ENCODE results near the gene HYAL3.
"Not testable (repeated sequence)": the region's sequence is repeated elsewhere in the genome, so short reads cannot be mapped to it uniquely, and the experiment has no call there.

HYAL3 gene

DNA sequence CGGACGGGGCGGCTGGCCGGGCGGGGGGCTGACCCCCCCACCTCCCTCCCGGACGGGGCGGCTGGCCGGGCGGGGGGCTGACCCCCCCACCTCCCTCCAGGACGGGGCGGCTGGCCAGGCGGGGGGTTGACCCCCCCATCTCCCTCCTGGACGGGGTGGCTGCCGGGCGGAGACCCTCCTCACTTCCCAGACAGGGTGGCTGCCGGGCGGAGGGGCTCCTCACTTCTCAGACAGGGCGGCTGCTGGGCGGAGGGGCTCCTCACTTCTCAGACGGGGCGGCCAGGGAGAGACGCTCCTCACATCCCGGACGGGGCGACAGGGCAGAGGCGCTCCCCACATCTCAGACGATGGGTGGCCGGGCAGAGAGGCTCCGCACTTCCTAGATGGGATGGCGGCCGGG, 12.8 kb upstream of the HYAL3 start:
- DNase-seq: not testable (repeated sequence)

DNA sequence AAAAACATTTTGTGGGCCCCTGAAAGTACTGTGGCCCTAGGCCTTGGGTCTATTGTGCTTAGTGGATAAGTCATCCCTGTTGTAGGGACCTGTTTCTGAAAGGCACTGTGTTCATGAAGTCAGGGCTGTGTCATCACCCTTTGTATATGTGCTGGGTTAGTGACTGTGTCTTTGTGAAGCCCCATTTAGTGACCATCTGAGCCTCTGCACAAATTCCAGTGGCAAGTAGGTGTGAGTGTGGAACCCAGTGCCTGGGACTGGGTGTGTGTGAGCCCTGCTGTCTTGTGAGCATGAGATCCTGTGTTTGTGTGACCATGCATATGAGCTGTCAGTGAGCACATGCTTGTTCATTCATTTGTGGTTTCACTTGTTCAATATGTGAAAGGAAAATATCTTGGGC, 5.4 kb upstream of the HYAL3 start:
- DNase-seq: no peak

DNA sequence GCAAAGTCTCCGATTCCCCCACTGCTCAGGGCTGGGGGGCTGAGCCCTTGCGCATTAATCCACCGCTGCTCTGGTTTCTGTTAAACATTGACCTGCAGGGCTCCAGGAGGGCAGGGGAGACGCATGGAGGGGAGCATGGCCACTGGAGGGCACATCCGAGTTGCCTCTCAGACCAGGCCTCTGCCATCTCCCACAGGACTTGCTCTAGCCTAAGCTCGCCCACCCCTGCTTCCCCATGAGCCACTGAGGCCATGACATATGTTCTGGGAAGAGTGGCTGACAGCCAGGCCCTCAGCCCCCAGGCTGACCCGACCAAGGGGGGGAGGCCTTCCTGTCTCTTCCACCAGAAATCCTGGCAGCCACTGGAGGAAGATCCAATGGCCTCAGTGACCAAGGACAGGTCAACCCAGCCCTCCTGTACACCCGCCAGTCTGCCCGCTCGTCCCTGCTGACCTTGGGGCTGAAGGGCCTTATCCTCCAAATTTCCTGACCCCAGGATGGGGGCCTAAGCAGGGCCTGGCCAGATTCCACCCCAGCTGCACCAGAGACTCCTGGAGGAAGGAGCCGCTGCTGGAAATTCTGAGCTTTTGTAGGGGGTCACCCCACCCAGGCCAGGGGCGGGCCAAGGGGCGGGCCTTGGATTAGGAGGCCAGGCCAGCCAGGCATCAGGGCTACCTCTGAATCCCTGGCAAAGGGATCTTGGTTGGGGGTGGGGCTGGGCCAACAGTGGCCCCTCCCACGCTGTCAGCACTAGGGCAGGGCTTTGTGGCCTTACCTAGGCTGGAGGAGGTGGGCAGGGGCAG, 4.0 kb upstream of the HYAL3 start, which contains the start of gene HYAL1:
HYAL1 (minus strand) TSS at position 562 of the 803 bp plus-strand sequence. CDS start 618 bp downstream, outside the sequence.
- no peak for DNase-seq

DNA sequence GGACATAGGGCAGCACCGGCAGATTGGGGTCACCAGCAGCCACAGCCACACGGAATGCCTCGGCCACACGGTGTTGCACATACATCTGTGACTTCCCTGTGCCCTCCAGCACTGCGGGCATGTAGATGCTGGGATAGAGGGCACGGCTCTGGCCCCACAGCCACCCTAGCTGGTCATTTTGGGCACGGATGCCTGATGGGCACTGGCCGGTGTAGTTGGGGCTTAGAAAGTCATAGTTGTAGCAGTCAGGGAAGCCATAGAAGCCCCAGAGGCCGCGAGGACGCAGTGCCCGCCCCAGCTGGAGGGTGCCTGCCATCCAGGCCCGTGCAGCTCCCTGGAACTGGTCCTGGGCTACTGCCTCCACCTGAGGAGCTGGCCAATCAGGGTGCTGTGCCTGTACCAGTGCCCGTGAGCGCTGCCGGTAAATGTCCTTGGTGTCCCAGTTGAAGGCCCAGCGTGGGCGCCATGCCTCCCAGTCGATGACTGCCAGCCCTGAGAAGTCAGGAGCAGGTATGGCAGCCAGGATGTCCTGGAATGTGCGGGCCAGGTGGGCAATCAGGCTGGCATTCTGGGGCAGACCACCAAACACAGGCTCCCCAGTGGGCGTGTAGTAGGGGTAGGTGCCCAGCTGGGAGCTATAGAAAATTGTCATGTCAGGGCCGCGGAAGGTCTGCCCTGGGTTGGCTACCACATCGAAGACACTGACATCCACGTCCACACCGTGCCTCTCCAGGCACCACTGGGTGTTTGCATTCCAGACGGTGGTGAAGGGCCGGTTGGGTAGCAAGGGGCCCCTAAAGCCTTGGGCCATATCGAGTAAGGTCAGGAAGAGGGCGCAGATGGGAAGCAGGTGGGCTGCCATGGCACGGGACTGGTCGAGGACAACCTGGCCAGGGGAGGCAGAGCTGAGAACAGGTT, 3.1 kb upstream of the HYAL3 start:
- no peak for DNase-seq

DNA sequence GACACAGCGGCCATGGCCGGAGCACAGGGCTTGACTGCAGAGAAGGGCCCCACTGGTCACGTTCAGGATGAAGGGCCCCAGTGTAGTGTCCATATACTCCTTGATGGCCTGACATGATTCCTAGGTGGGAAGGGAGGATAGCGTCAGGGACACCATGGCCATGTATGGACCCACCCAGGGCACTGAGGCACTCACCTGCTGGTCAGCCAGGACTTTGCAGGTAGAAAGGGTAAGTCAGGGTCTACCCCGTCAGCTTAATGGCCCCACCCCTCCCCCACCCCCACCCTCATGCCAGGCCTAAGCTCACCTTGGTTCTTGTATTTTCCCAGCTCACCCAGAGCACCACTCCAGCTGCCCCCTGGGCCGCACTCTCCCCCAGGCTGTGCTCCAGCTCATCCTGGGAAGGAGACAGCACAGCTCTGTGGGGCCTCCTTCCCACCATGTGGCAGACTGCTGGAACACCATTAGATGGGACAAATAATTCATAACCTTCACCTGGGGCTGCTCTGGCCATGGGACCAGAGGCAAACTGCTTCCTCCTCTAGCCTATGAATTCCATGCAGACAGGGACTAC, 1.6 kb upstream of the HYAL3 start:
- DNase-seq: no peak

DNA sequence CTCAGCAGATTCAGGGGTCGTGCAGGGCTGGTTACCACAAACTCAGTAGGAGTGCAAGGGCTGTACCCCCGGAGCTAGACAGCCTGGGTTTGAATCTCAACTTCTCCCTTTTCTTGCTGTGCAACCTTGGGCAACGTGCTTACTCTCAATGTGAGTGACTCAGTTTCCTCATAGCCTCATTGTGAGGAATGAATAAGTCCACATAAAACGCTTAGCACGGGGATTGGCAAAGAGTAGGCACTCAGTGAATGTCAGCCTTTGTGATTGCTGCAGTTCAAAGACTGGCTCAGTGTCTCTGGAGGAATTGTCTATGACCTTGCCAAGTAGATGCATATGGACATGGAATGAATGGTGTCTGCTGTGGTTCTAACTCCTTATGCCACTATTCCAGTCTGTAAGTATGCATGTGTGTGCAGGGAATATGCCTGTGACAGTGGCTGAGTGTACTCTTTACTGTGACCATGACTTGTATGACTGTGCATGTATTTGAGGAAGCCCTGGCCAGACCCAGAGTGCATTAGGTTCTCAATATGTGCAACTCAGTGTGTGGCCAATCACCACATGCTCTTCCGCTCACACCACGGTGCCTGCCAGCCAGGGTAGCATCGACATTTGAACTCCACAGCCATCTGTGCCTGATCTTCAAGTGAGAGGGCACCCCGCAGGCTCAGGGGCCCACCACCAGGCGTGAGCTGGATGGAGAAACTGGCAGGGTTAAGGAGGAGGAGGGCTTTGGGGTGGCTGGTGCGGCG, 900 bp upstream of the HYAL3 start:
- peak; percentile 91 to 93 for DNase-seq

DNA sequence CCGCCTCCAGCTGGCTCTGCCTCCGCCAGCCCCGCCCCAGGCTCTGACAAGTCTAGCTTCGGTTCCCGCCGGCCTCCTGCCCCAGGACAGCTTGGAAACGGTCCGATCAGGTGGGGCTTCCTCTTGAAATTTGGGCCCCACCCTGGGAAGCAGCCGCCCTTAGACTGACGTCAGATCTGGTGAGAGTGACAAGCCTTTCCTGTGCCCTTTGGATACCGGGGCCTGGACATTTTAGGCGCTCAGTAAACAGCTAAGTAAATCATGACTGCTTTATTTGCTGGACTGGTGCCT, 378 bp upstream of the HYAL3 start:
- no peak for DNase-seq

DNA sequence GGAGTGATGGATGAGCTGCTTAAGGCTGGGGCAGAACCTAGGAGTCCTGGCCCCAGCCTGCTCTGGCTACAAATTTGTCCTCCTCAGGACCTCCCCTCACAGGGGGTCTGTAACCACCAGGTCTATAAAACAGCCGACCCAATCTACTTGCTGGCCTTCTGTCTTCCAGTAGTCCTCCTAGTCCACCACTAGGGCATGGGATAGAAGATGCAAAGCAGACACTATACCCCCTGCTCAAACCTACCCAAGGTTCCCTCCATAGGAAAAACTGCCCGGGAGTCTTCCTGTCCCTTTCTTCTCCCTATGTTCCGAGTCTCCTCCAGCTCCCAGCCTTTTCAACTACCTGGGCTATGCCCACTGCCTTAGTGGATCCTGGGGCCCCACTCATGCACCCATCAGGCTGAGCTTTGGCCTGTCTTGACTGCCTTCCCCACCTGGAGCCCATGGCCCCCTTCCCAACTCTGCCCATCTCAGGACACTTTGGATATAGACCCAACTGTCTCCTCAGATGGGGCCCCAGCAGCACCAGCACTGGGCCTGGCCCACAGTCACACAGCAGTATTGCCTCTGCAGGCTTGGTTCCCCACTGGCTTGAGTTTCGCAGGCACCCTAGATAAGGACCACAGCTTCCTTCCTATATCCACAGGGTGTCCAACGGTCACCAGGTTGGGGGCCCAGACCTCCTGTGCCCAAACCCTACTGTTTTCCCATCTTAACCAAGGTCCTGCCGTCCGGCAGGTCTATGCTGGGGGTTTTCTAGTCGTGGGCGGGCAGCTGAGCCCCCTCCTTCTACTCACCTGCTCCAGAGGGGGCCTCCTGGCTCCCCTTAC, 1.1 kb downstream of the HYAL3 start:
- peak in 1 of 2 donors; percentile 27 for DNase-seq

DNA sequence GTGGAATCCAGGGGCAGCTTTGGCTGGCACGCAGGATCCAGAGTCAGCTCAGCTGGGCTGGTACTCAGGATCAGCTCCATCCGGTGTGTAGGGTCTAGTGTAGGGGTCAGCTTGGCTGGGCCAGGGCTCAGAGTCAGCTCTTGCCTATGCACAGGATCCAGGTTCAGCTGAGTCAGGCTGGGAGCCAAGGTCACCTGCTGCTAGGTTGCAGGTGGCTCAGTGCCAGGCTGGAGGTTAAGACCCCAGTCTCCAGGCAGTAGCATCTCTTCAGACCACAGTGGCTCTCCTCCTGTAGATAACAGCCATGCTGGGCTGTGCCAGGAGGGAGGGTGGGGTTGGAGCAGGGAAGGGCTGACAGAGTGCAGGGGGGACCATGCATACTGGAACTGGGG, 1.8 kb downstream of the HYAL3 start:
- no peak for DNase-seq

DNA sequence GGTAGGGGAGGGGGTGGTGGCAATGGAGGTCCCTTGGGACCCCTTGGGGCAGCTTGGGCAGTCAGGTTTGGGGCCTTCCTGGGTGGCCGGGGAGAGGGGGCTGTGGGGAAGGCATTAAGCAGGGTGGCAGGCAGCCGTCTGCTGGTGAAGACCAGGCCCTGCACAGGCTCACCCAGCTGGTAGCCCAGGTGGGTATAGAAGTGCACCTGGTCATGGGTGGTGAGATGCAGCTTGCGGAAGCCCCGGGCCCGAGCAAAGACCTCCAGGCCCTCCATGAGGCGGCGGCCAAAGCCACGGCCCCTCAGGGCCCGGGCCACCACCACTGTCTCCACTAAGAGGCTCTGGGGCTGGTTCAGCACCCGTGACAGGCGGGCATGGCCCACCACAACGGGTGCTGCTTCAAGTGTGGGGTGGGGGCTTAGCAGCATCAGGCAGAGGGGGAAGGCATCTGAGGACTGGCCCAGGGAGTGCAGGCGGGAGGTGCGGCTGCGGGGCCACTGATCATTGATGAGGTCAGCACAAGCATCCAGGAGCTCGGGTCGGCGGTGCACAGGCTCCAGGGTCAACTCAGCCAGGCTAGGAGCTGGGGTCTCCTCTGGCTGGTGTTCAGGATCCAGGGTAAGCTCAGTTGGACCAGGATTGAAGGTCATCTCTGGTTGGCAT, 2.4 kb downstream of the HYAL3 start:
- DNase-seq: no peak

DNA sequence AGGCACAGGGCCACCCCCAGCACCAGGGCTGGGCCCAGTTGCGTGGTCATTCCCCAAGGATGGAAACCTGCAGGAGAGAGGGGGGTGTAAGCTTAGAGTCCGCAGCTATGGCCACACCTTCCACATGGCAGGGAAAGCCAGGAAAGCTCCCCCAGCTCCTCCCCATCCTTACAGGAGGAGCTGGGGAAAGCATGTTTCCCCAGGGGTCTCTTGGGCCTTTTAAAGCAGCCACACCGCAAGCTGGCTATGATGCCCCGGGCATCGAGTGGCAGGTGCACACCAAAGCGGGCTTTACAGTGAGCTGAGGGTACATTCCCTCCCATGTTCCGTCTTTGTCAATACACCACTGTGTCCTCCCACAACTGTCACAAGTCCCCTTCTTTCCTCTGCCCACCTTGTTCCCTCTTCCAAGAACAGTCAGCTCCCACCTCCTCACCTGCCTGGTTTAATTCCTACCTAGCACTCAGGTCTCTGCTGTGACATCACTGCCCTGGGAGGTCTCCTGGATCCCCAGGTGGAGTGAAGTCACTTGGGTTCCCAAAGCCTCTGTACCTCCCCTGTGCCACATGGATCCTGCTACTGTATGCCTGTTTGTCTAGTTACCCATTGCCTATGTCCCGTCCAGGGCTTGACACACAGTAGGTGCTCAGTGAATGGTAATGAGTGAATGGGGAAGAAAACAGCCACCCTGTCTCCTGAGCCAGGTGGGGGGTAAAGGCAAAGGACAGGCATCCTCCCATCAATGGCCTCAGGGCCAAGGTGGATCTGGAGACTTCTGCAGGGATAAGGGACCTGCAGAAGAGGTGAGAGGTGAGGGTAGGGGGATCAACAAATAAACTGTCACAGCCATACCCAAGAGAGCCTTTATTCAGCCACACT, 3.4 kb downstream of the HYAL3 start:
- no peak for DNase-seq

DNA sequence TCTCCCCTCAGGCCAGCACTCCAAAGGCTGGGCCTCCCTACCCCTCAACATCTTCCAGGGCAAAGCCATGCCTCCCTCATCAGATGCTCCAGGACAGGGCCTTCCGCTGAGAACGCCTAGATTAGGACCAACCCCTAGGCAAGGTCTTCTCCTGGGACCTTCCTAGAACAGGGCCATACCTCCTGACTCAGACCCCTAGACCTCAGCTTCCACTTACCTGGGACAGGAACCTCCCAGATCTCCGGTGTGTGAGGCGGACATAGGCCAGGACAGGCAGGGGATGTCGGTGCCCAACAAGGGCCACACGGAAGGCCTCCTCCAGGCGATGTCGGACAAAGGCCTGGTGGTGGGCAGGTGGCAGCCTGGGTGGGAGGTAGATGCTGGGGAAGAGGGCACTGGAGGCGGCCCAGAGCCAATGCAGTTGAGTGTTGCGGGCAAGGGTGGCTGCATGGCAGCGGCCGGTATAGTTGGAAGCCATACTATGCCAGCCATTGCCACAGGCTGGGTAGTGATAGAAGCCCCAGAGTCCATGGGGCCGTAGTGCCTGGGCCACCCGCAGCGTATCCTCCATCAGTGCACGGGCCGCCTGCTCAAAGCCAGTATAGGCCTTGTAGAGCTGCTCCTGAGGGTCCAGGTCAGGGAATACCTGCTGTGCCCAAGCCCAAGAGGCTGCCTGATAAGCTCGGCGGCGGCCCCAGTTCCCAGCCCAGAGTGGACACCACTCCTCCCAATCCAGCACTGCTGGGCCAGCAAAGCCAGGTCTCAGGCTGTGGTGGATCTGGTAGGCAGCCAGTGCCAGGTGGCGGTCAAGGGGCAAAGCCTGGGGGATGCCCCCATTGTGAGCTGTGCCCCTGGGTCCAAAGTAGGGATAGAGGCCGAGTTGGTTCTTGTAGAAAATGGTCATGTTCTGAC, 4.5 kb downstream of the HYAL3 start:
- no peak for DNase-seq

DNA sequence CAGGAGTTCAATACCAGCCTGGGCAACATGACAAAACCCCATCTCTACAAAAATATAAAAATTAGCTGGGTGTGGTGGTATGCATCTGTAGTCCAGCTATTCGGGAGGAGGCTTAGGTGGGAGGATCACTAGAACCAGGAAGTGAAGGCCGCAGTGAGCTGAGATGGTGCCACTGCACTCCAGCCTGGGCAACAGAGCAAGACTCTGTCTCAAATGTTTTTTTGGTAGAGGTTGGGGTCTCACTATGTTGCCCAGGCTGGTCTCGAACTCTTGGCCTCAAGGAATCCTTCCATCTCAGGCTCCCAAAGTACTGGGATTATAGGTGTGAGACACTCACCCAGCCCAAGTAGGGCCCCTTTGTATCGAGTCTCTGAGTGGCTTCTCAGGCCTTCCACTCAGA, 5.1 kb downstream of the HYAL3 start:
- DNase-seq: no peak

DNA sequence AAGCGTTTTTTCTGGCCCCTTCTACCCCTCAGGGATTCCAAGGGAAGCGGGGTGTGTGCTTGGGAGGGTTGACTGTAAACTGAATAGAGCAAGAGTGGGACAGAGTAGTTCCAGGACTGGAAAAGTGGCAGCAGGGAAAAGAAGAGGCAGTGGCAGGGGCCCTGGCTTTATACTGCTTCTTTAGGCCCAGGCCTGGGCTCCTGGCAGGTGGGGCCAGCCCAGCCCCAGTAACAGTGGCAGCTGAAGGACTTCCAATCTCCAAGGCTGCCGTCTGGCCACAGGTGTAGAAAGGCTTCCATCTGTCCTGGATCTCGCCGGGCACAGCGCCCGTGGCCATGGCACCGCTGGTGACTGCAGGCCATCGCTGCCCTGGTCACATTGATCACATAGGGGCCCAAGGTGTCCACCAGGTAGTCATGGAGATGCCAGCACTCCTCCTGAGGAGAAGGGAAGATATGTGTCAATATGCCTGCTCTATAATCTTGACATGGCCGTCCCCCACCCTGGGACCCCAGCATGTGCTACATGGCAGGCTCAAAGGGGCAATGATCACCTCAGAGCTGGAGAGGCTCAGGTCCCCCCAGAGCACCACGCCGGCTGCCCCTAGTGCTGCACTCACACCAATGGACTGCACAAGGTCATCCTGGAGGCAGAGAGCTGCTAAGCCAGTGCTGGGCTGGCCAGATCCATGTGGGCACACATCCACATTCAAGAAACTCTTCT, 6.0 kb downstream of the HYAL3 start:
- no peak for DNase-seq

DNA sequence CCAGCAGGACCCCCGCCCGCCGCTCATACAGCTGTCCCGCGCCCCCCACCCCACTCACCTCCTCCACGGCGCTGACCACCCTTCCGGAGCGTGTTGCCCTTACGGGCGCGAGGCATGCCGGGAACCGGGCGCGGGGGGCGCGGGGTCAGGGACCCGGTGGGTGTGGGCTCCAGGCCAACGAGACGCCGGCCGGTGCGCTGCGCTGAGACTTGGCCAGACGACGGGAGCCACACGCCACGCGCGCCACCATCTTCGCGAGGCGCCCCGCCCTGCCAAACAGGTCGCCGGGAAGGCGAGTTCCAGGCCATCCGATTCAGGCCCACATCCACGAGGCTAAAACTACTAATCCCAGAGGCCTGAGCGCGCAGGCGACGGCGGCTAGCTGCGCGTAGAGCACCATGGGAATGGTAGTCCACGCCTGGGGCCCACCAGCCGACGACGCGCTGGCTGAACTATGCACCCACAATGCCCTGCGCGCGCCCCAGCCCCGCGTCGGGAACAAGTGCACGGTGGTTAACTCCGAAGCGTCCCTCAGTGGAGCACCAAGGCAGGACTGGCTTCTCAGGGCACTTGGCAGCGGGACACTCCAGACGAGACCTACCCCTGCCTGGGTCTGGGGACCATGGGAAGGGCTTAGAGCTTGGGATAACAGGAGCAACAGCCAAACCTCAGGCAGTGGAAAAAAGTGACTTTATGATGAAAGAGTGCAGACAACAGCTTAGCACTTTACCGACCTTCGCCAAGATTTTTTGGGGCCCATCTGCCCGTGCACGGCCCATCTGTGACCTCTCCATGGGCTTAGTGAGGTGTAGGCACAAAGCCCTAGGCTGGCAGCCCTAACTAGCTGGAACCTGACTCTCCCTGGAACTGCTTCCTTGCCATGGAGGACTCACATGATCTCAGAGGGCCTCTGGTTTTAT, 6.8 kb downstream of the HYAL3 start, which contains the start of gene IFRD2:
IFRD2 (minus strand) TSS at position 271 of the 920 bp plus-strand sequence; CDS start at position 116, 155 bp downstream.
- DNase-seq: peak; percentile 98

DNA sequence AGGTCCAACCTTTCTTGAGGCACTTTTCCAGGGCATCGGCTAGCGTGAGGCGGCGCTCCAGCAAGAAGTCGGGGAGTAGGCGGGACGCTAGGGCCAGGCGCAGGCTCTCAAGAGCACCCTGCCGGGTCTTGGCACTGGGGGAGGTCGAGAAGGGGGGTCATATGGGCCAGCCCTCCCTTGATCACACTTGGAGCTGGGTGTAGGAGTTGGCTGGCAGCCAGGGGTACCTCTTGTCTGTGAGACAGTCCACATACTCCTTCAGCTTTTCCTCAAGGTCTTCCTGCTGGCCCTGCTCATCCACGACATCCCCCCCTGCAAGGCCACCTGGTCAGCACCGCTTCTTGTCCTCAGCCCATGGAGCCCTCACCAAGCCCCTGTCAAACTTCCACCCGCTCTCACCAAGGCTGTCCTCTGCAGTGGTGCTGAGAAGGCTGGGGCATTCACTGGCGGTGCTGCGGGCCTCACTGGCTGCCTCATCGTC, 9.0 kb downstream of the HYAL3 start:
- DNase-seq: no peak

DNA sequence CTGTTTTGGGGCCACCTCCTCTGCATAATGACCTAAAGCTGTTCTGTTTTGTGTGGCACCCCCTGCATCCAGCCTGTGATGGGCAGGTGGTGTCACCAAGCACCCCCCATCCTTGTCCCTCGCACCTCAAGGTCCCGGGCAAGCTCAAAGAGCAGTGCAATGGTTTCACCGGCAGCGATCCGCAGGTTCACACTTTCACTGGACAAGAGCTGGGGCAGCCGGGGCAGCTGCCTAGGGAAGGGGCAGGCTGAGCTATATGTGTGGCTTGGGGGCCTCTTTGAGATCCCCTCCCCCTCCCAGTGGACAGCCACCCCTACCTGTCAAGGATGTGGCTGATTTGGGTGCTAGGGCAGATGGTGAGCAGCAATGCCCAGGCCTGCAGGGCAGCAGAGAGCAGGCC, 10.1 kb downstream of the HYAL3 start:
- no peak for DNase-seq

Measured in inflammatory macrophage (primary cell).